Neural cell (in vitro differentiated cells): ENCODE data around the gene RAB4B. TPM values are rescaled to one million over a fixed set of nuclear protein-coding genes. Genes with fewer than 3 reads are reported as not detected.
"Not testable (repeated sequence)": the region's sequence is repeated elsewhere in the genome, so short reads cannot be mapped to it uniquely, and the experiment has no call there.

Experiments used
- H2AFZ ChIP-seq: fragments of 200-600, 300-800 bp; sonication (generic), shearing (Covaris generic); 2 replicates; pipeline ENCODE4 v1.6.0; 2014; ENCODE audit warnings: low read depth, mild to moderate bottlenecking, antibody characterized with exemption, low read length, moderate library complexity
- H3F3A ChIP-seq: fragments of 200-600 bp; shearing (Covaris generic); 2 replicates; pipeline ENCODE4 v1.6.1; 2016; ENCODE audit warnings: mild to moderate bottlenecking, moderate library complexity, mixed read lengths, antibody characterized with exemption, low read length; ENCODE audit not compliant: insufficient read depth, poor library complexity, severe bottlenecking
- H3K27ac ChIP-seq: fragments of 200-600, 300-800 bp; sonication (generic), shearing (Covaris generic); 2 replicates; pipeline ENCODE4 v1.5.1; 2014; ENCODE audit warnings: mild to moderate bottlenecking, low read length, moderate library complexity
- H3K27me3 ChIP-seq: fragments of 300-800, 200-600 bp; sonication (generic), shearing (Covaris generic); 2 replicates; pipeline ENCODE4 v1.6.0; 2014; ENCODE audit warnings: mild to moderate bottlenecking, low read depth, low read length, moderate library complexity; ENCODE audit not compliant: insufficient read depth
- H3K36me3 ChIP-seq: fragments of 300-800, 200-600 bp; sonication (generic), shearing (Covaris generic); 2 replicates; pipeline ENCODE4 v1.5.1; 2014; ENCODE audit warnings: mild to moderate bottlenecking, antibody characterized with exemption, low read length, moderate library complexity; ENCODE audit not compliant: insufficient read depth
- H3K4me2 ChIP-seq: fragments of 300-800, 200-600 bp; sonication (generic), shearing (Covaris generic); 2 replicates; pipeline ENCODE4 v1.6.0; 2014; ENCODE audit warnings: mild to moderate bottlenecking, low read length
- H3K4me3 ChIP-seq: fragments of 300-800, 200-600 bp; sonication (generic), shearing (Covaris generic); 2 replicates; pipeline ENCODE4 v1.5.1; 2014; ENCODE audit warnings: mild to moderate bottlenecking, low read length, moderate library complexity
- H3K79me2 ChIP-seq: fragments of 200-600 bp; shearing (Covaris generic); replicated peaks from 2 replicates; pipeline ENCODE4 v1.6.0; 2014; ENCODE audit warnings: mild to moderate bottlenecking, low read length, moderate library complexity; ENCODE audit not compliant: insufficient read depth
- H3K9ac ChIP-seq: fragments of 300-800, 200-600 bp; sonication (generic), shearing (Covaris generic); 2 replicates; pipeline ENCODE4 v1.6.1; 2016; ENCODE audit warnings: mild to moderate bottlenecking, low read length, mixed read lengths
- H3K9me2 ChIP-seq: fragments of 200-600 bp; shearing (Covaris generic); 2 replicates; pipeline ENCODE4 v1.6.1; 2016; ENCODE audit warnings: mild to moderate bottlenecking, low read length, mixed read lengths; ENCODE audit not compliant: insufficient read depth
- H3K9me3 ChIP-seq: fragments of 200-600, 300-800 bp; sonication (generic), shearing (Covaris generic); 2 replicates; pipeline ENCODE4 v1.6.1; 2016; ENCODE audit warnings: mild to moderate bottlenecking, mixed run types, low read length, moderate library complexity, mixed read lengths
- H4K20me1 ChIP-seq: fragments of 200-600 bp; shearing (Covaris generic); 2 replicates; pipeline ENCODE4 v1.6.1; 2016; ENCODE audit warnings: mild to moderate bottlenecking, mixed run types; ENCODE audit not compliant: insufficient read depth
- CTCF ChIP-seq: fragments of 450-650 bp; IDR thresholded peaks from 2 replicates; pipeline ENCODE4 v1.5.1; 2014; ENCODE audit warnings: antibody characterized with exemption, mild to moderate bottlenecking, moderate library complexity; ENCODE audit not compliant: poor library complexity, severe bottlenecking
- EP300 ChIP-seq: fragments of 450-650 bp; conservative IDR thresholded peaks from 2 replicates; pipeline ENCODE4 v1.6.1; 2014; ENCODE audit warnings: antibody characterized with exemption, mild to moderate bottlenecking, moderate library complexity; ENCODE audit not compliant: poor library complexity, severe bottlenecking
- EZH2 ChIP-seq: fragments of 200-600, 300-800 bp; shearing (Covaris generic), sonication (generic); IDR thresholded peaks from 2 replicates; pipeline ENCODE4 v1.6.1; 2014; ENCODE audit warnings: antibody characterized with exemption, low read length, borderline replicate concordance, mild to moderate bottlenecking; ENCODE audit not compliant: insufficient read depth, poor library complexity, severe bottlenecking
- MXI1 ChIP-seq: fragments of 450-650 bp; conservative IDR thresholded peaks from 2 replicates; pipeline ENCODE4 v1.6.1; 2014; ENCODE audit warnings: antibody characterized with exemption, mild to moderate bottlenecking; ENCODE audit not compliant: poor library complexity, severe bottlenecking
- POLR2AphosphoS5 ChIP-seq: IDR thresholded peaks from 2 replicates; pipeline ENCODE4 v1.6.1; 2012
- RAD21 ChIP-seq: fragments of 450-650 bp; conservative IDR thresholded peaks from 2 replicates; pipeline ENCODE4 v1.6.1; 2014; ENCODE audit warnings: antibody characterized with exemption, mild to moderate bottlenecking, moderate library complexity
- REST ChIP-seq: IDR thresholded peaks from 2 replicates; pipeline ENCODE4 v1.6.1; 2012; ENCODE audit warnings: borderline replicate concordance
- SMC3 ChIP-seq: fragments of 450-650 bp; conservative IDR thresholded peaks from 2 replicates; pipeline ENCODE4 v1.6.1; 2014; ENCODE audit warnings: antibody characterized with exemption, mild to moderate bottlenecking, moderate library complexity; ENCODE audit not compliant: poor library complexity
- TAF1 ChIP-seq: IDR thresholded peaks from 2 replicates; pipeline ENCODE4 v1.6.1; 2012; ENCODE audit warnings: low read depth
- polyA minus RNA-seq: library from RNA; depleted of rRNA, polyadenylated mRNA; stranded (reverse); fragments of >200 nt; gene quantifications from 2 replicates; pipeline ENCODE4 v1.2.3, GENCODE V29; 2014
- polyA plus RNA-seq: library from polyadenylated mRNA; depleted of rRNA; stranded (reverse); fragments of >200 nt; gene quantifications from 2 replicates; pipeline ENCODE4 v1.2.3, GENCODE V29; 2014

The RAB4B gene
- polyA plus RNA-seq (66.0 and 76.2 TPM in 2 replicates), polyA minus RNA-seq (25.1 and 29.5 TPM in 2 replicates)

GRCh38 chr19:40777937-40778705 is at the start of gene RAB4B:
RAB4B (plus strand) TSS chr19:40778247; CDS start chr19:40778376, 129 bp downstream.
- Histone ChIP-seq H4K20me1 (no peaks in the 10 kb centered on the region), H3K4me3 (peak within 1 kb of the TSS; percentile 80), H3K36me3 (no peaks in the 10 kb centered on the region), H3K27ac (peak within 1 kb of the TSS; percentile 99), H3K9ac (peak within 1 kb of the TSS; percentile 94), H3K4me2 (peak within 1 kb of the TSS; percentile 78), H3K9me3 (no peaks in the 10 kb centered on the region), H2AFZ (peak within 1 kb of the TSS; percentile 88), H3K79me2 (no peaks in the 10 kb centered on the region), H3K27me3 (no peaks in the 10 kb centered on the region), H3F3A (peaks cover 4% of the 10 kb centered on the region), H3K9me2 (no peaks in the 10 kb centered on the region)
- TF ChIP-seq EZH2 (no peak), EP300 (peak; percentile 27), MXI1 (peak; percentile 65), RAD21 (no peak), CTCF (peak; percentile 41), SMC3 (peak; percentile 10), POLR2AphosphoS5 (peak; percentile 73), TAF1 (no peak), REST (no peak)

GRCh38 chr19:40730065-40730464 is 48.0 kb upstream of the RAB4B start:
- H3K9ac ChIP-seq, H3K27ac ChIP-seq, H4K20me1 ChIP-seq, H3K27me3 ChIP-seq, H3K4me3 ChIP-seq, H3F3A ChIP-seq, H3K36me3 ChIP-seq, H2AFZ ChIP-seq, H3K9me3 ChIP-seq, H3K9me2 ChIP-seq, H3K4me2 ChIP-seq, H3K79me2 ChIP-seq: not testable (repeated sequence)

- H3K27ac ChIP-seq, H3K4me3 ChIP-seq, H3K9me3 ChIP-seq, H4K20me1 ChIP-seq, H3K36me3 ChIP-seq, H3F3A ChIP-seq, H3K79me2 ChIP-seq, H3K9me2 ChIP-seq, H3K27me3 ChIP-seq, H2AFZ ChIP-seq, H3K4me2 ChIP-seq, H3K9ac ChIP-seq: not testable (repeated sequence)
Observed at GRCh38 chr19:40732304-40732703, 45.7 kb upstream of the RAB4B start.
